Right lobe of liver (tissue), 6 donors: ENCODE measurements around the gene HPSE. TPM values are rescaled to one million over a fixed set of nuclear protein-coding genes. Genes with fewer than 3 reads are reported as not detected.

Source experiments
- ATAC-seq, 4 donors: fragments of 200-7000 bp; cut with Tn5 transposase; one replicate each; pipeline ENCODE4 v1.9.1; 2020; ENCODE audit warnings: mild to moderate bottlenecking in 4 of 4, moderate library complexity in 4 of 4
- DNase-seq, 3 donors: peaks; one replicate each; pipeline ENCODE4 v3.0.0-alpha.2; 2020
- H3K27ac ChIP-seq, 3 donors: fragments of 200-600 bp; one replicate each; pipeline ENCODE4 v1.8.0; 2022
- H3K27me3 ChIP-seq, 2 donors: fragments of 200-600 bp; one replicate each; pipeline ENCODE4 v1.8.0; 2022
- H3K36me3 ChIP-seq, 4 donors: fragments of 200-600 bp; sonication (generic) in 1 of 4; one replicate each; pipeline versions ENCODE4 v1.5.1 to v1.8.0; 2017 to 2022; ENCODE audit warnings: control low read depth in 1 of 4
- H3K4me1 ChIP-seq, 4 donors: fragments of 200-600 bp; sonication (generic) in 1 of 4; one replicate each; pipeline versions ENCODE4 v1.5.1 to v1.8.0; 2017 to 2022; ENCODE audit warnings: control low read depth in 1 of 4
- H3K4me3 ChIP-seq, 3 donors: fragments of 200-600 bp; one replicate each; pipeline ENCODE4 v1.8.0; 2022
- H3K9me3 ChIP-seq, 4 donors: fragments of 200-600 bp; sonication (generic) in 1 of 4; one replicate each; pipeline versions ENCODE4 v1.5.1 to v1.8.0; 2017 to 2022; ENCODE audit warnings: control low read depth in 1 of 4
- POLR2A ChIP-seq: fragments of 450-650 bp; IDR thresholded peaks from one replicate; pipeline ENCODE4 v1.6.1; 2017; ENCODE audit warnings: antibody characterized with exemption, mild to moderate bottlenecking
- WGBS: methylation state at CpG from one replicate; pipeline ENCODE4 v1.1.6; 2018; ENCODE audit warnings: low coverage, low lambda C conversion rate; ENCODE audit not compliant: insufficient coverage; ENCODE audit errors: missing lambda C conversion rate; 5-methylcytosine and 5-hydroxymethylcytosine counted together
- intact Hi-C, 2 donors: fragments of 100-400 bp; cut with DNase I; formaldehyde crosslinking; loops; one replicate each; pipeline versions ENCODE4 v1.11.2 to v1.14.1; 2022
- total RNA-seq, 6 experiments: library from RNA; depleted of rRNA in 2 of 6; stranded (reverse); fragments of >200 nt in 2 of 6; fragmentation: NEBNext Ultra II Directional in 3 of 6; extraction: Animal tissue kit (Norgen Biotek cat#: 25700) in 3 of 6; gene quantifications; one replicate each; pipeline versions ENCODE4 v1.1.0 to v1.2.4, GENCODE V29; 2016 to 2023
- TF ChIP-seq, protein P1 (sequence below), 4 donors: fragments of 200-600 bp in 3 of 4; fragments of 450-650 bp in 1 of 4; IDR thresholded peaks; one replicate each; pipeline versions ENCODE4 v1.5.1 to v1.8.0; 2016 to 2022; ENCODE audit warnings: antibody characterized with exemption in 4 of 4, mild to moderate bottlenecking in 2 of 4
- donor health status: DM: no; HTN: yes; CAD: no.
- donor health status: DM: no; HTN: no; CAD: no.
- donor health status: DM: no; HTN: no; CAD: no.
- donor health status: DM: no; HTN: yes; CAD: no.
- donor health status: DM: no; HTN: yes; CAD: no.

Gene HPSE
- total RNA-seq, 6 experiments from 2014 or later, result 0.68 to 2.0 (median 1.2) TPM

DNA sequence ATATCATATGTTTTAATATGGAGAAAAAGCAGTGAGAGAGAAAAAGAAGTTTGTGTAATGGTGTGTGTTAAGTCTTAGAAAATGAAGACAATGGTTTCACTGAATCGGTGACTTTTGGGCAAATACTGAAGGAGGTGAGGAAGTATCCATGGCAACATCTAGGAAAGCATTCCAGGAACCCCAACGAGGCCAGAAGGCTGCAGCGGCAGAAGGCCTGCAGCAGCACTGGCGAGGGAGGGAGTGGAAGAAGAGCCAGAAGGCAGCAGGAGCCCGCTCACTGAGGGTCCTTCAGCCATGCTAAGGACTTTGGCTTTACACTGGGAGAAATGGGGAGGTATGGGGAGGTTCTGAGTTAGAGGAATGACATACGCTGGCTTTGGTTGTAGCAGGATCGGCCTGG, 76.8 kb downstream of the HPSE start:
- WGBS, result 94% methylated on average over 7 of the region's 7 CpGs
- H3K36me3 ChIP-seq, result no peaks in the 10 kb centered on the region
- H3K4me3 ChIP-seq, result no peak overlapping the region
- no peaks in the 10 kb centered on the region for H3K27me3 ChIP-seq
- intact Hi-C loops, result no loop called here
- no peaks in the 10 kb centered on the region for H3K9me3 ChIP-seq
- DNase-seq (no peak), ATAC-seq (no peak)
- H3K4me1 ChIP-seq, result no peaks in the 10 kb centered on the region
- no peak overlapping the region for H3K27ac ChIP-seq
- TF ChIP-seq POLR2A, result no peak
- TF ChIP-seq, protein P1, sequence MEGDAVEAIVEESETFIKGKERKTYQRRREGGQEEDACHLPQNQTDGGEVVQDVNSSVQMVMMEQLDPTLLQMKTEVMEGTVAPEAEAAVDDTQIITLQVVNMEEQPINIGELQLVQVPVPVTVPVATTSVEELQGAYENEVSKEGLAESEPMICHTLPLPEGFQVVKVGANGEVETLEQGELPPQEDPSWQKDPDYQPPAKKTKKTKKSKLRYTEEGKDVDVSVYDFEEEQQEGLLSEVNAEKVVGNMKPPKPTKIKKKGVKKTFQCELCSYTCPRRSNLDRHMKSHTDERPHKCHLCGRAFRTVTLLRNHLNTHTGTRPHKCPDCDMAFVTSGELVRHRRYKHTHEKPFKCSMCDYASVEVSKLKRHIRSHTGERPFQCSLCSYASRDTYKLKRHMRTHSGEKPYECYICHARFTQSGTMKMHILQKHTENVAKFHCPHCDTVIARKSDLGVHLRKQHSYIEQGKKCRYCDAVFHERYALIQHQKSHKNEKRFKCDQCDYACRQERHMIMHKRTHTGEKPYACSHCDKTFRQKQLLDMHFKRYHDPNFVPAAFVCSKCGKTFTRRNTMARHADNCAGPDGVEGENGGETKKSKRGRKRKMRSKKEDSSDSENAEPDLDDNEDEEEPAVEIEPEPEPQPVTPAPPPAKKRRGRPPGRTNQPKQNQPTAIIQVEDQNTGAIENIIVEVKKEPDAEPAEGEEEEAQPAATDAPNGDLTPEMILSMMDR (IDR thresholded peaks at IDR 0.05), result no peak

DNA sequence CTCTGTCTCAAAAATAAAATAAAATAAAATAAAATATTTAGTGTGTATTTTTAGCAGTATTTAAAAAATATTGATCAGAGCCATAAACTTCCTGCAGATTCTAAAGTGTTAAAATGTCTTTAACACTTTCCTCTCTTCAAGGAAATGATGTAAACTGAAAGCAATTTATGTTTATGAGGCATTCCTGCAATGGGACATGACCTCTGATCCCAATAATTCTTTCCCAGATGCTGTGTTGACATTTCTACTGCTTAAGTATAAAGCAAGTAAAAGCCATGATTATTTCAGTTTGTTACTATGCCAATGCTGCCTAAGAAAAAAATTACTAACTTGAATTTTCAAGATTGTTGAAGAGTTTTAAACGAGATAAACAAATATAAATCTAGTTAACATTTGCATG, 79.1 kb downstream of the HPSE start:
- intact Hi-C loops, result no loop called here
- no peak for DNase-seq
- no peaks in the 10 kb centered on the region for H3K4me1 ChIP-seq
- 62% methylated on average over 1 of the region's 1 CpG for WGBS
- ATAC-seq, result peak in 2 of 4 donors; percentile 7 to 10
- H3K9me3 ChIP-seq, result no peaks in the 10 kb centered on the region
- H3K27ac ChIP-seq, result no peak overlapping the region
- H3K27me3 ChIP-seq, result no peaks in the 10 kb centered on the region
- no peaks in the 10 kb centered on the region for H3K36me3 ChIP-seq
- H3K4me3 ChIP-seq, result no peak overlapping the region
- TF ChIP-seq POLR2A, result no peak
- TF ChIP-seq, protein P1 (IDR thresholded peaks at IDR 0.05), result no peak

DNA sequence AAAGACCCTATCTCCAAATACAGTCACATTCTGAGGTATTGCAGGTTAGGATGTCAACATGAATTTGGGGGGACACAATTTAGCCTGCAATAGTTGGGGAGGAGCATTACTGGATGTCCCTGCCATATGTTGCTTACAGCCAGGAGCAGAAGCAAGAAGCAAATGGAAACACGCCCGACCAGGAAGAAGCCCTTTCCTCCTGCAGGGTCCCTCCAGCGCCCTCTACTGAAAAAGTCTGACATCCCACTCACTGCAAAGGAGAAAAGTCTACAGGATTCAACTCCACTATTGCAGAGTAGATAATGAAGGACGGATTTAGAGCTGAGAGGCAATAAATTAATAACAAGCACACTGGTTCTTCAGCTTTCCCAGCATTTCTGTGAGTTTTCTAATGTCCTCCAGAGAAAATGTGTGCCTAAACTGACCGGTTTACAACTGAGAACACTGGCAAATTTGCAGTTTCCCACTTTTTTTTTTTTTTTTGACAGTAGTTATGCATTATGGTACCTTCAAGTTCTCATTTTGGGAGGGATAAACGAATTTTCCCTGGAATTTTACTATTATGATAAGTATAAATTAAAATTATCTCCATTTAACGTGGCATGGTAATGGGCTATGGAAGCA, 81.8 kb downstream of the HPSE start:
- Histone ChIP-seq H3K36me3 (no peaks in the 10 kb centered on the region), H3K4me1 (no peaks in the 10 kb centered on the region), H3K9me3 (no peaks in the 10 kb centered on the region), H3K27me3 (no peaks in the 10 kb centered on the region), H3K4me3 (no peak overlapping the region), H3K27ac (no peak overlapping the region)
- TF ChIP-seq, protein P1 (IDR thresholded peaks at IDR 0.05), result peak; percentile 41 to 52 (median 42)
- TF ChIP-seq POLR2A, result no peak
- ATAC-seq (peak; percentile 66 to 86 (median 73)), DNase-seq (peak in 1 of 3 donors; percentile 32)
- 39% methylated on average over 7 of the region's 7 CpGs for WGBS
- intact Hi-C loops, result no loop called here

DNA sequence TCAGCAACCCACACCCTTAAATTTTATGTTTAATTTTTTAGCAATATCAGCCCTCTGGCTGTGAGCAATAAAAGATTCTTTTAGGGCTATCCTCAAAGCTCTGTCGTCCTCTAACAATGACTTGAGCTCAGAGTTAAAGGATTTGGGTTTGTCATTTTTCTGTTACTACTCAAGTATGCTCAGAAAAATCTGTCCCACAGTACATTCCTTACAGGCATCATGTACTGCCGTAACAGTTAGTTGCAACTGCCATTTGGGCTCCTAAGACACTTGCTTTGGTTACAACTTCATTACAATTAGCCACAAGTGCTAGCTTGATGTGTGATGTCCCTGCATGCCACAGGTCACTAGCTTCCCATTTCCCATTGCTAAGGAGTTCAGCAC, 83.2 kb downstream of the HPSE start:
- no peaks in the 10 kb centered on the region for H3K27me3 ChIP-seq
- H3K4me3 ChIP-seq, result no peak overlapping the region
- no peaks in the 10 kb centered on the region for H3K4me1 ChIP-seq
- no peaks in the 10 kb centered on the region for H3K36me3 ChIP-seq
- WGBS, result 68% methylated on average over 2 of the region's 2 CpGs
- H3K9me3 ChIP-seq, result no peaks in the 10 kb centered on the region
- ATAC-seq (no peak), DNase-seq (no peak)
- intact Hi-C loops, result no loop called here
- no peak overlapping the region for H3K27ac ChIP-seq
- no peak for TF ChIP-seq POLR2A
- TF ChIP-seq, protein P1 (IDR thresholded peaks at IDR 0.05), result no peak
